ENCODE data around the gene MAS1. TPM values are rescaled to one million over a fixed set of nuclear protein-coding genes. Genes with fewer than 3 reads are reported as not detected.
A peak's percentile ranks its signal among the peaks of the same experiment; 100 is the strongest.

Gene MAS1
- total RNA-seq, 1 donor from 2014 or later: not detected

DNA sequence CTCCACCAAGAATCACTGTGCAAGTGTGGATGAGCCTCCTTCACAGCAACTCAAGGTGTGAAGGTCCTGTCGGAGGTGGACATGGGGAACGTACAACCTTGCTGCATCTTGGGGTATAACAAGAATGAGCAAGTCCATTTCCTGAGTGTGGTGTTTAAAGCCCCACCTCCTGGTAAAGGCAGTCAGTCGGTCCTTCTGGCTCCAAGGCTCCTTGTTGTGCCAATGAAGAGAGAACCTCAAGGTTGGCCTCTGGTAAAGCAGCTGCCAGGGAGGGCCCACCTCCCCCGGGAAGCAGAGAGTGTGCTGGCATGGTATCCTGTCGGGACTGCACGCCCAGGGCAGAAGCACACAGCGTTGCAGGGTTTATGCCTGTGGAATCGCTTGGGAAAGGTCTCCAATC, 12.4 kb upstream of the MAS1 start:
- ATAC-seq (no peak), DNase-seq (ENCODE audit: low spot score) (no peak)

DNA sequence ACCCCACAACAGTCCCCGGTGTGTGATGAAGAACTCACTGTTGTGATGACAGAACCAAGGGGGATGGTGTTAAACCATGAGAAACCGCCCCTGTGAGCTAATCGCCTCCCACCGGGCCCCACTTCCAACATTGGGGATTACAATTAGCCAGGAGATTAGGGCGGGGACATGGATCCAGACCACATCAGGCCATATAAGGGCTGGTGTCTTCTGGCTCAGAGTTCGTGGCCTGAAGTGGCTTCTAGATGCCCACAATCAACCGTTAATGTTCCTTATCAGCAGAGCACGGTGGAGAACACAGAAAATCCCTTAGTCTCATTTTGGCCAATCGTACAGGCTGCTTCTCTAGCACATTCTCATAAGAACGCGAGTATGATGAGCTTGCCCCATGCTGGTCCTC, 10.9 kb upstream of the MAS1 start:
- DNase-seq (ENCODE audit: low spot score) (peak; percentile 16), ATAC-seq (no peak)

DNA sequence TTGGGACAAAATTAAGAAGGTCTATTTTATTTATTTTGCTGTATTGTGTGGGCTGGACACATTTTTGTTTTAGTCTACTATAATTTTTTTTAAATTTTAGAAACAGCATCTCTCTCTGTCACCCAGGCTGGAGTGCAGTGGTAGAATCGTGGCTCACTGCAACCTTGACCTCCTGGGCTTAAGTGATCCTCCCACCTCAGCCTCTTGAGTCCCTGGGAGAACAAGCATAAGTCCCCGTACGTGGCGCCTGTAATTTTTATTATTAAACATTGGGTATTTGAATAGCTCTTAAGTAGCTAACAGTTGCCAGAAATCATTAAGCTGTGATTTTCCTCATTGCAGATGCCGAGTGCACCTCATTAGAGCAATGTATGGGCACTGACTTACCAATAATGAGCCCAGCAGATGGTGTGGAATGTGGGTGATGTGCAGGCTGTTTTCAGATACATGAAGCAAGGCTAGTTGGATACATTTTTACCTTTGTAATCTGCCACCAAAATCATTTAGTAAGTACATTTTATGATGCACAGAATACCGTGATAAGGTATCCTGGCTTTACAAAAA, 10.3 kb upstream of the MAS1 start:
- DNase-seq (ENCODE audit: low spot score) (peak; percentile 7), ATAC-seq (no peak)

DNA sequence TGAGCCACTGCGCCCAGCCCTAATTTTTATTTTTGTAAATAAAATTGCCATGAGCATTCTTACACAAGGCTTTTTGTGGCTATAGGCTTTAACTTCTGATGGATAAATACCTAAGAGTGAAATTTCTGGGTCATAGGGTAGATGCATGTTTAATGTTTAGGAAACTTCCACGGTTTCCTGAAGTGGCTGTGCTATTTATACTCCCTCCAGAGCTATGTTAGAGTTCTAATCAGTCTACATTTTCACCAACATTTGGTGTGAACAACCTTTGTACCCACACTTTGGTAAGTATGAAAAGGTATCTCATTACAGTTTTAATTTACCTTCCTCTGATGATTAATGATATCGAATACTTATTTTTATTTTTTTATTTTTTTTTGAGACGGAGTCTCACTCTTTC, 6.1 kb upstream of the MAS1 start:
- DNase-seq (ENCODE audit: low spot score) (no peak), ATAC-seq (no peak)

DNA sequence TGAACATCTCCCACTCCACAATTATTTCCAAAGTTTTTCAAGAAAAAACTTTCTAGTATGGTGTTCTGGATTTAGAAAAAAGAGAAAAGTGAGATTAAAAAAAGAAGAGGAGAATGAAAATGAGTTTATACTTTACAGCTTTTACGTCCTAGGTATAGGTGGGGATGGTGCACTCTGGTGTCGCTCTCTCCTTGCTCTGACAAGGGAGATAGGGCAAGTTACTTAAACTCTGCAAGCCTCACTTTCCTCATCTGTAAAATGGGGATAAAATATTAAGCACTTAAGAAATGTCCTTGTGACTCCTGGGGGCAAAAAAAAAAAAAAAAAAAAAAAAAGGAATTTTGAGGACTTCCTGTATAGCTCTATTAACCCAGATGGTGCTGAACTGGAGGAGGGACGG, 4.5 kb upstream of the MAS1 start:
- DNase-seq (ENCODE audit: low spot score) (no peak), ATAC-seq (no peak)

DNA sequence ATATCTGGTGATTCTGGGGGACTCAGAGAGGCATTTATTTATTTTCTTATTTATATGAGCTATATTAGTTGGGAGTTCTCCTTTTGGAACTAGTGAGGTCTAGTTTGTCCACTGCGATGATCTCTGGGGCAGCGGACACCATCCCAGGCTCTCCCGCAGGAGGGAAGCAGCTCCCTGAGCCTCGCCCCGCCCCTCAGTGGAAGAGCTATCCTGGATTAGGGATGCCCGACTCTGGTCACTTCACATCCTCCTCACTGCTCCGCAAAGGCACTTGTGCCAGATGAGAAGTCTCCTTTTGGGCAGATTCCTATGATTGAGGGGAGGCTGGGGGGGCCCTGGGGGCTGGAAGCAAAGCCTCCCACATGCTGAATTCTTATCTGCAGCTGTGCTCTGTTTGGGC, 3.6 kb upstream of the MAS1 start:
- ATAC-seq (no peak), DNase-seq (ENCODE audit: low spot score) (no peak)

DNA sequence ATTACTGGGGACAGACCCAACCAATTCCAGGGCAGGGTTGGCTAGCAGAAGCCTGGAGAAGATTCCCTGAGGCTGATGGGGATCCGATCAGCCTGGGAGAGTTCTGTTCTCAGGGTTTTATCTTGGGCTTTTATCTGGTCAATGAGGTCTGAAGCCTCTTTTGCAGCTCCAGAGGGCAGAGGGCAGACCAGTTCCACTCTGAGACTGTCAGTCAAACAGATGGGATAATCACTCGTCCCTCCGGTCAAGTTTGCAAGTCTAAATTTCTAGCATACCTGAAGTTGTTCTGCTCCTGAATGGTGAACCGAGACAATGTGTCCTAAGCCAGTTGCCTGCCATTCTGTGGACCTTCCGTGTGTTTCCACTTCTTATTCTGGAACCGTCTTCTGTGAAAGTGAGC, 3.0 kb upstream of the MAS1 start:
- no peak for DNase-seq (ENCODE audit: low spot score)
- ATAC-seq: no peak

DNA sequence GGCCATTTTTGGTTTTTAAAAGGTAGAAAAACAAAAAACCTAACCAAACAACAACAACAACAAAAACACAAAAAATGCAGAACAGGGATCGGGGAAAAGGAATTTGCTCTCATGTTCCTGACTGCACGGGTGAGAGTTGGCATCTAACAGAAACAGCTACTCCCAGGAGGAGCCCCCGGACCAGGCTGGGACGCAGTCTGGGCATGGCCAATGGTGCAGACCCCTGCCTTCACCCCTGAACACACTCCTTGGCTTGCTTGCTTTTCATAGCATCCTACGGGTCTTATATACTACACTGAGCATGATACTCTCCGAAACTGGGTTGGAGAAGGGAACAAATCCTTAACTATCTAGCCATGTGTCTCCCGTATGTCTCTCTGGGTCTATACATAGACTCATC, 587 bp upstream of the MAS1 start:
- DNase-seq (ENCODE audit: low spot score): no peak
- ATAC-seq: no peak

DNA sequence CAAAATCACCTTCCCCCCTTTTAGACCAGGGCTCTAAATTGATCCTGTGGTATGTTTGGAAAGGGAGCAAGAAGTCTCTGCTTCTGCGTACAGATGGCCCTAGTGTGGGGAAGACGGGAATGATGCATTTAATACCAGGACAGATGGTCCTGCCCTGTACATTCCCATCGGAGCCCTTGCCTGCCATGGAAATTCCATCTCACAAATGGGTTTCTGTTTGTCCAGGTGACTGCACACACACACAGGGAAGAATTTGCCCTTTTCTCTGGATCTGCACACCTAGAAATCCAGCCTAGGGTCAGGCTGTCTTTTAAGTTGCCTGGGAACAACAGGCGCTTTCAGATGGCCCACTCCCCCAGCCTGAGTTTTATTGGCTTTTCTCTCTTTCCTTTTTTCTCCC, 1.3 kb downstream of the MAS1 start:
- ATAC-seq (no peak), DNase-seq (ENCODE audit: low spot score) (no peak)

DNA sequence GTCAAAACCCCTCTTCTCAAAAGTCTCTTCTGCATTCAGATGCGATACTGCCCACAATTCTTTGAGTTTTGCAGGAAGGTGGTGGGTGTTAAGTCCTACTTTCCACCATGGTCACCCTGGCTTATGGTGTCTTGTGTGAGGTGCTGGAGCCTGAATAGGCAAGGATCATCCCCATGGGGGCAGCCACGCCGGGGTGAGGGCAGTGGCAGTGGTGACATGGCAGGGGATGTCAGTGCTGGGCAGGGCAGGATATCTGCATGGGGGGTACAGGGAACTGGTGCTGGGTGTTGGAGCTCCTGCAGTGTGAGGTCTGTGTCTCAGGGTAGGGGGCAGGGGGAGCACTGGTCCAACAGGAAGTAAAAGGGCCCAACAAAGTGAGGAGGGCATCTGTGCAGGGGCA, 2.3 kb downstream of the MAS1 start:
- ATAC-seq (no peak), DNase-seq (ENCODE audit: low spot score) (no peak)

DNA sequence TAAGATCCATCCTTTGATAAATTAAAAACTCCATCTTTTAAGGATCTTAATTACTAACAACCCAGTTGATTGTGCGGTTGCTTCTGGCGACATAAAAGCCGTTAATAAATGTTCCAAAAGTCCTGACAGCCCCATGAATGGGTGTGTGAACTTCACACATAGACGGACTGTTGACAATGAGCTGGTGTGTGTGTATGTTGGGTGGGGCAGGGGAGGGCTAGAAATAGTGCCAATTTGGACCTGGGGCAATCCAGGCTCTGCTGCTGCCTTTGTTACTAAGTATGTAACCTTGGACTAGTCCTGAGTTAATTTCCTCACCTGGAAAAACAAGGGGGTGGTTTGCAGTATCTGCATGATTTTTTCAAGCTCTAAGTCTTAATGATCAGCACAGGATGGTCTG, 4.2 kb downstream of the MAS1 start:
- no peak for DNase-seq (ENCODE audit: low spot score)
- ATAC-seq: no peak

DNA sequence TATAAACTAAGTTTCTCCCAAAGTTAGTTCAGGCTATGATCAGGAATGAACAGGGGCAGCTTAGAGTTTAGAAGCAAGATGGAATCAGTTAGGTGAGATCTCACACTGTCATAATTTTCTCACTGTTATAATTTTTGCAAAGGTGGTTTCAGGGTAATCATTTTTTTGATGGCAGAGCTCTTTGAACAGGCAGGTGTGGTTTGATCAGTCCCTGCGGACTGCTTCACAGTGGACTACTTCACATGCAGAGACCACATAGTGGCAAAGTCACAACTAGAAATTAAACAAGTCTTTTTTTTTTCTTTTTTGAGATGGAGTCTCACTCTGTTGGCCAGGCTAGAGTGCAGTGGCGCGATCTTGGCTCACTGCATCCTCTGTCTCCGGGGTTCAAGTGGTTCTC, 6.8 kb downstream of the MAS1 start:
- no peak for ATAC-seq

DNA sequence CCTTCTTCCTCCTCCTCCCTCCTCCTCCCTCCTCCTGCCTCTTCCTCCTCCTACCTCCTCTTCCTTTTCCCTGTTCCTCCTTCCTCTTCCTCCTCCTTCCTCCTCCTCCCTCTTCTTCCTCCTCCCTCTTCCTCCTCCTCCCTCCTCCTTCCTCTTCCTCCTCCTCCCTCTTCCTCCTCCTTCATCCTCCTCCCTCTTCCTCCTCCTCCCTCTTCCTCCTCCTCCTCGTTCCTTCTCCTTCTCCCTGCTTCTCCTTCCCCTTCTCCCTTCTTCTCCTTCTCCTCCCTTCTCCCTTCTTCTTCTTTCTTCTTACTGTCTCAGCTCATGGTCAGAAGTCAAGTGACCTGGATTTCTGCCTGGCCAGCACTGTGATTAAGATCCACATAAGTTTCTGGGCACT, 7.7 kb downstream of the MAS1 start:
- DNase-seq (ENCODE audit: low spot score) (no peak), ATAC-seq (no peak)

More for the DNA sequence above, 6.8 kb downstream of the MAS1 start:
- DNase-seq (ENCODE audit: low spot score): no peak

DNA sequence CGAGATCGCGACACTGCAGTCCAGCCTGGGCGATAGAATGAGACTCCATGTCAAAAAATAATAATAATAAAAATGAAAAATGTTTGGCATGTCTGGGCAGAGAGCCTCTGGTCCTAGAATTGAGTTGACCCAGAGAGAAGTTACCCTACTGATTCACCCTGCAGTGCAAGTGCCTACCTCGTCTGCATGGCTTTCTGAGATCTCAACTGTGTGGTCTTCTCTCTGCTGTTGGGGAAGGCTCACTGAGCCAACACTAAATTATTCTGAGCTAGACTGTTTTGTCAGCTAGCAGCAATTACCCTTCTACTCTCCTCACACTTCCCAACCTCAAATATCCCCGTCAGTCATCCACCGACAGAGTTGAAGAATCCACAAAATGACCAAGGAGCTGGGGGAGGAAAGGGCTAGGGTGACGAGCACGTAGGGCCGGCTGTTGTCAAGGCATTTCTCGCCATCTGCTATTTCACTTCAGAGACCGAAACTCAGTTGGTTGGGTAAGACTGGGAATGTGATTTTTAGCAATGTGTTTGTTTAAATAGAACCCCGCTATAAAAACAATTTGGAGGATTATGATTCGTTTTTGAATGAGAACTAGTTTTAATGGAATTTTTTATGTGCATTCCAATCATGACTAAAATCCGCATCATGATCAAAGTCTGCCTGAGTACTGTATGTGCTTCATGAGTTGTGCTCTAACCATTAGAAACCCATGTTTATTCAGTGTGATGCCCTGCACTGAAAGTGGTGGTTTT, 9.4 kb downstream of the MAS1 start:
- ATAC-seq (no peak), DNase-seq (ENCODE audit: low spot score) (no peak)

DNA sequence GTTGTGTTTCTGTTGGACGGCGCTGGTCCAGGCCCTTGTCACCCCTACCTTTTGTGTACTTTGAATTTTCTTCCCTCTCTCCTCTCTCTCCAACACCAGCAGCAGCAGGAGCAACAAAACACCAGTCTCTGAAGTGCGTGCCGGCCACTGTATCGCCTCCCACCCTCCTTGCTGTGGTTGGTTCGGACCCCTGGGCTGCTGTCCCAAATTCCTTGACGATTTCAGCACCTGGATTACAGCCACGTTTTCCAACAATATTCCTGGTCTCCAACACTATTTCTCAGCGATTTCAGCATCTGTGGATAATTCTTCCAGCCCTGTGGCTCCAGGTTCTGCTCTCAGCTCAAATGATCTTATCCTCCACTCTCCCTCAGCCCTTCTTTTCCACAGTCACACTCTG, 11.8 kb downstream of the MAS1 start:
- ATAC-seq (no peak), DNase-seq (ENCODE audit: low spot score) (no peak)

DNA sequence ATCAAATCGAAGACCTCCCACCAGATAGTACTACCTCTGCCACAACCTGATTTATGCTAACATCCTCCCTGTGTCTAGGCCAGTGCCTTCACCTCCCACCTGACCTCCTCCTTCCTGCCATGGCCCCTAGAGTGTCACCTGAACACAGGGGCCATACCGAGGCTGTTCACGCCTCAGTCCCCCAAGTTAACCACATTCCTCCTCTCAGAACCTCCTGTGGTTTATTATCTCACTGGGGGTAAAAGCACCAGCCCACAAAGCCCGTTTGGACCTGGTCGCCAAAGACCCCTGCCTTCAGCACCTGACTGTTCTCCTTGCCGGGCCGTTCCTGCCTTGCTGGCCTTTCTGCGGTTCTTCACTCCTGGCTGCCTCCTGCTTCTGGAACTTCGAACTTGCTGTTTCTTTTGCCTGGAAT, 13.7 kb downstream of the MAS1 start:
- DNase-seq (ENCODE audit: low spot score) (peak; percentile 19), ATAC-seq (no peak)

DNA sequence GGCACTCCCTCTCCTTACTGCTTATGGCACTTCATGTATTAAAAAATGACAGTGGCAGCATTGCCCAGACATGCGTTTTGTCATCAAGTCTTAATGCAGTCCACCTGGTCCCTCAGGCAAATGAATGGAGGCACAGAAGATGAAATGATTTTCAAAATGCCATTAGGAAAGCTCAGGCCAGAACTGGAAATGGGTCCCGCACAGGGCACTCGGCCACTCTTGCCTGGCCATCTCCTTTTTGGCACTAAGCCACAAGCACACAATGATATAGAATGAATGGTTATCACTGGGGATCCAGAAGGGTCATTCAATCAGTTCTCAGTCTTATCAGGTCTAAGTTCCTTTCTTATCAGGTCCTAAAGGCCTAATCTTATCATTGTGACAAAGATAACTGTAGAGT, 15.6 kb downstream of the MAS1 start:
- ATAC-seq: no peak

DNA sequence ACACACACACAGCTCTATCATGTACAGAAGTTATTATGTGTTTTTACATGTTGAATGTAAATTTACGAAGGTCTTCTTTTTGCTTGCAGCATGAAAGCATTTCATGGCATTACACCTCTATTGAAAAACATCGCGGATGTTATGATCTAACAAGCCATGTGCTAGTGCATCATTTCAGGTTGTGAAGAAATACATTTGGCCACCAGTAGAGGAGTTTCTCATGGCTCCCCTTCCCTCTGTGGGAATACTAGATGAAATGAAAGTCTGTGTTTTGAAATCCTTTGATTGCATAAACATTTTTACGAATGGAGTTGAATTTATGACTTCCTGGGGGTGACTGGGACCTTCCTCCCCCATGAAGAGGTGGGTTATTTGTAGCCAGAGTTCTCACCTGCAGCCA, 17.7 kb downstream of the MAS1 start:
- DNase-seq (ENCODE audit: low spot score) (no peak), ATAC-seq (no peak)

More for the DNA sequence above, 15.6 kb downstream of the MAS1 start:
- DNase-seq (ENCODE audit: low spot score): no peak

DNA sequence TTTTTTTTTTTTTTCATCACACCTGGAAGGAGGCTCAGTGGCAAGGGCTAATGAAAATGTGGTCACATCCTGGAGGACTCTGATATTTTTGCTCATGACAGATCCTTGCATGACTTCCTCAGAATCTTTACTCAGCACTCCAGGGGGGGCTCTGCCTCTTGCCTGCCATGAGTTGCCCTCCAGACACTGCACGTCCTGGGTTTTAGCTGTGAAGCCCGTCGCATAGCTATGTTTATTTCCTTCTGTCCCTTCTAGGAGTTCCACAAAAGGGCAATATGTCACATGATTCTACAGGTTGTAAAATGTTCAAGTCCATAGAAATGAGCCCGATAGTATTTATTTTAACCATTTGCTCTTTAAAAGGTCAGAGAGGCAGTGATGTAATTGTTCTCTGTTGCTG, 18.2 kb downstream of the MAS1 start:
- no peak for ATAC-seq

DNA sequence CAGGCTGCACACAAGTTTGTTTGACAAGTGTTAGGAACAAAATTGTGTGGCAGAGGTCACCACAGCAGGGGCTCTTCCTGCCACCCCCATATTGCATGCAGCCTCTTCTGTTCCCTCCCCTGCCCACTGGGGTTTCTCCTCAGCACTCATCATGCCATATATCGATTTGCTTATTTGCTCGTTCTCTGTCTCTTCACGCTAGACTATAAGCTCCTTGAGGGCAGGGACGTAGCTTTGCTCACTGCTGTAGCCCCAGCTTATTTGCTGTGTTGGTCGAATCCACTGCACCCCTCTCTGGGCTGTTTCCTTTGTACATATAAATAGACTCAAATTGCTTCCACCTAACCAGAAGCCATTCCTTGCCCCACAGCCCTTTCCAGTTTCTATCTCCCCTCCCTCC, 19.6 kb downstream of the MAS1 start:
- no peak for DNase-seq (ENCODE audit: low spot score)
- ATAC-seq: no peak

More for the DNA sequence above, 18.2 kb downstream of the MAS1 start:
- no peak for DNase-seq (ENCODE audit: low spot score)

DNA sequence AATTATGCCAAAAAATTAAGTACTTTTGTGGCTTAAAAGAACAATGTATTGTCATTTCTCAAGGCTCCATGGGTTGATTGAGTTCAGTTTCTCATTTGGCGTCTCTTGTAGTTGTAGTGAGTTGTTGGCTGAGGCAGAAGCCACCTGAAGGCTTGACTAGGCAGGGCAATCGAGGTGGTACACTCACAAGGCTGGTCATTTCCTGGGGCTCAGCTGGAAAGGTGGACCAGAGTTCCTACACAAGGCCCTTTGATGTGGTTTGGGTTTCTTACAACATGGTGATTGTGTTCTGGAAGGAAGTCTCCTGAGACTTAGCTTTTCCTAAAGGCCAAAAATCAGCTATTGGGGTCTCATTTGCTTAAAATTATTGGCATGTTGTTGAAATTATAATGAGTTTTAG, 22.6 kb downstream of the MAS1 start:
- no peak for DNase-seq (ENCODE audit: low spot score)
- ATAC-seq: no peak

DNA sequence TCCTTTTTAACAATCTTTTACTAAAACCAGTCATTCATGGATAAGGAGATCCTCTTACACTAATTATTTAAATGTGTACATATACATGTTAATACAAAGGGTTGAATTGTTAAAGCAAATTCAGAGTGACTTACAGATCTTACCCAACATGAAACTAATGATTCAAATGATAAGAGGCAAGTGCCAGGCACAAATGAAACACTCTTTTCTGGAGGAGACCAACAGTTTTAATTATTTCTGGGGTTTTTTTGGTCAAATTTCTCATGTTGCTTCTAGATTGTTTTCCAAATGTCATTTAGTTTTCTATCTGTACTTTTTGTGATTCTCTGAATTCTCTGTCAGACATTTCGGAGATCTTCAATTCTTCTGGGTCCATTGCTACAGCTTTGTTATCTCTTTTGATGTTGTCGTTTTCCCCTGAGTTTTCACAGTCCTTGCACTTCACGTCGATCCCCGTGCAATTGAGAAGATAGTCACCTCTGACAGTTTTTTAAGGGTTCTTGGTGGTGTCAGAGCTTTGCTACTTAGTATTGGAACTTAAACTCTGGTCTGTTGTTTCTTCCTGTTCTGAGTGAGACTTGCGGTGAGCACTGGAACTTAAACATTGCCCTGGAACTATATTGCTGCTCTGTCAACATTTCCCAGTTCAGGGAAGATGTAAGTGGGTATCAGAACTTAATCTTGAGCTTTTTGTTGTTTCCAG, 23.2 kb downstream of the MAS1 start:
- no peak for DNase-seq (ENCODE audit: low spot score)
- no peak for ATAC-seq
